ENCODE data around the gene DOCK3.

The DOCK3 gene, protein sequence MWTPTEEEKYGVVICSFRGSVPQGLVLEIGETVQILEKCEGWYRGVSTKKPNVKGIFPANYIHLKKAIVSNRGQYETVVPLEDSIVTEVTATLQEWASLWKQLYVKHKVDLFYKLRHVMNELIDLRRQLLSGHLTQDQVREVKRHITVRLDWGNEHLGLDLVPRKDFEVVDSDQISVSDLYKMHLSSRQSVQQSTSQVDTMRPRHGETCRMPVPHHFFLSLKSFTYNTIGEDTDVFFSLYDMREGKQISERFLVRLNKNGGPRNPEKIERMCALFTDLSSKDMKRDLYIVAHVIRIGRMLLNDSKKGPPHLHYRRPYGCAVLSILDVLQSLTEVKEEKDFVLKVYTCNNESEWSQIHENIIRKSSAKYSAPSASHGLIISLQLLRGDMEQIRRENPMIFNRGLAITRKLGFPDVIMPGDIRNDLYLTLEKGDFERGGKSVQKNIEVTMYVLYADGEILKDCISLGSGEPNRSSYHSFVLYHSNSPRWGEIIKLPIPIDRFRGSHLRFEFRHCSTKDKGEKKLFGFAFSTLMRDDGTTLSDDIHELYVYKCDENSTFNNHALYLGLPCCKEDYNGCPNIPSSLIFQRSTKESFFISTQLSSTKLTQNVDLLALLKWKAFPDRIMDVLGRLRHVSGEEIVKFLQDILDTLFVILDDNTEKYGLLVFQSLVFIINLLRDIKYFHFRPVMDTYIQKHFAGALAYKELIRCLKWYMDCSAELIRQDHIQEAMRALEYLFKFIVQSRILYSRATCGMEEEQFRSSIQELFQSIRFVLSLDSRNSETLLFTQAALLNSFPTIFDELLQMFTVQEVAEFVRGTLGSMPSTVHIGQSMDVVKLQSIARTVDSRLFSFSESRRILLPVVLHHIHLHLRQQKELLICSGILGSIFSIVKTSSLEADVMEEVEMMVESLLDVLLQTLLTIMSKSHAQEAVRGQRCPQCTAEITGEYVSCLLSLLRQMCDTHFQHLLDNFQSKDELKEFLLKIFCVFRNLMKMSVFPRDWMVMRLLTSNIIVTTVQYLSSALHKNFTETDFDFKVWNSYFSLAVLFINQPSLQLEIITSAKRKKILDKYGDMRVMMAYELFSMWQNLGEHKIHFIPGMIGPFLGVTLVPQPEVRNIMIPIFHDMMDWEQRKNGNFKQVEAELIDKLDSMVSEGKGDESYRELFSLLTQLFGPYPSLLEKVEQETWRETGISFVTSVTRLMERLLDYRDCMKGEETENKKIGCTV (N-terminal part only)

DNA sequence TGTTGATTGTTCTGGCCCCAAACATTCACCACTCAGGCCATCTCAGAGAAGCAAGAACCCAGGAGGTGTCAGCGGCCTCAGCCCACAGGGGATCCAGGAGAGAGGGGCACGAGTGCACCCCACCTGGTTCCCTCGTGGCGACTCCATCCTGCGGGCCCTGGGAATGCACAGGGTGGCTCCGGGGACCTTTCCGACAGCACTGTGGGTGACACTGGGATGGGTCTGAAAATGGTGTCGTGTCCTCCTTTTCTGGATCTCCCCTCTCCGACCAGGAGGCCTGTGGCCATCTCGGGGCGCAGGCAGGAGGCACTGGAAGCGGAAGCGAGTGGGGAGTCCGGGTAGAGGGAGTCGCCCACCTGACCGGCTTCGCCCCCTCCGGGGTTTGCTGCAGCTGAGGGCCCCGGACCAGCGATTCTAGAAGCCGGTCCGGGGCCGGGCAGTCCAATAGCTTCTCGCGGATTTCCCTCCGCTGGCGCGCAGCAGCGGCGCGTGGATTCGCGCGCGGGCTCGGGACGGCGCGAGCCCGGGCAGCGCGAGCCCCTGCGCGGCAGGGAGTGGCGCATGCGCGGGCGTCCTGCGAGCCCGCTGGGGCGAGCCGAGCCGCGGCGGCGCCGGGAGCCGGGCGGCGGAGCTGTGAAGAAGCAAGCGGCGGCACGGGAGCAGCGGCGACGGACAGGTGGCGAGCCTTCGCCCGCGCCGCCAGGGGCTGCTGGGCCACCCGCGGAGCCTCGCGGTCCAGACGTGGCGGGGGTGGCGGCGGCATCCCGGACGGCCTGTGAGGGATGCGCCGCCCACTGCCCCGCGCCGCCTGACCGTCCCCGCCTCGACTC lies at the start of gene DOCK3:
TSS of gene DOCK3 (plus strand) at position 579 of the 830 bp plus-strand sequence. CDS start 337 bp downstream, outside the sequence.
- peak; percentile 32 to 49 for DNase-seq (ENCODE audit: low read depth in 1 of 2, low spot score in 1 of 2)

DNA sequence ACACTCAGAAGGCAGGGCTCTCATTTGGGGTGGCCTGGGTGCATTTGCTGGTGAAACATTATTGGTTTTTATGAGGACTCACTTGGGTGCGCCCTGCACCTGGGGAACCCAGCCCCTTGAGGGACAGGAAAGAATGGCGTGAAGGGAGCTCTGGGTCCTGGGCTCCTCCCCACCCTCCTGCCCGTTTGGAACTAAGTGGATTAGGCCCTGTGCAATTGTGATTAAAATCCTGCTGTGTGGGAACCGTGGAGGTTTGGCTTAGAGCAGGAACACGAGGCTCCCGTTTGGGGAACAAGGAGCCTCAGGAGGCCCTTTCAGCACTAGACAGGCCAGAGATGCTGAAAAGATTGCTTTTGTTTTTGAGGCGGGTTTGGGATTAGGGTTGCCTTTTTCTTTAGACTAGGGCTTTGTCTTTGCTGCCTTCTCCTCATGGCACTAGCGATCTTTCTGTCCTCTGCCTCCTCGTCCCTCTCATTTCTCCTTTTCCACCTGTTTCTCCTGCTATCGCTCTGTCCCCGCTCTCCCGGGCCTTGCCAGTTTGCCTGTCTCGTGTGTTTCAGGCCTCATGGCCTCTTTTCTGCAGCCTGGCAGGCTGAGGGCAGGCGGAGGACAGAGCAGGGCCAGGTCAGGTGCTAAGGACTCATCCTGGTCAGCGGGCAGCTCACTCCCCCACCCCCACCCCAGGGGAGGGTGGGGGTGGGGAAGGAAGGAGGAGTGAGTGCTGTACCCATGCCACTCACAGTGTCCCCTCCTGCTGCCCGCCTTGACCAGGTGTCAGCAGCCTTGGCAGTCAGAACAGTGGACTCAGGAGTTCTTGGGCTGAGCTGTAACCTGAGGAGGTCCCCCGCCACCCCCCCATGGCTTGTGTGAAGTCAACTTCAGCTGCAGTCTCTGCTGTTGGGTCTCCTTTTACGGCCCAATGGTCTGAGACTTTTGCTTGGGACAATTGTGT lies 49.2 kb upstream of the DOCK3 start:
- DNase-seq (ENCODE audit: low read depth in 1 of 2, low spot score in 1 of 2): no peak

DNA sequence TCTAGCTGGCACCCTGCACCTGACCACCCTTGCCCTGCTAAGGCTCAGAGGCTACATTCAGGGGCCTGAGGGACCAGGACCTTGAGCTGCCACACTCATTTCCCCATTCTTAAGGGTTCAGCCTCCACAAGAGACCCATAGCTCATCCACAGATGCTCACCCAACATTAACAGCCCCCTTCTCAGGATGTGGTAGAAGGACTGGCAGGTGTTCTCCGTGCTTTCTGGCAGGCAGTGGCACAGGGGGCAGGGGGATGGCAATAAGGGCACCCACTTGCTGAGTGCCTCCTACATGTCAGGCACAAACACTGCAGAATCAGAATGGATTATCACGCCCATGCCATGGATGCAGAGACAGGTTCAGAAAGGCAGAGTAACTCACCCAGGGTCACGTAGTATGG lies 48.3 kb upstream of the DOCK3 start:
- no peak for DNase-seq (ENCODE audit: low read depth in 1 of 2, low spot score in 1 of 2)

DNA sequence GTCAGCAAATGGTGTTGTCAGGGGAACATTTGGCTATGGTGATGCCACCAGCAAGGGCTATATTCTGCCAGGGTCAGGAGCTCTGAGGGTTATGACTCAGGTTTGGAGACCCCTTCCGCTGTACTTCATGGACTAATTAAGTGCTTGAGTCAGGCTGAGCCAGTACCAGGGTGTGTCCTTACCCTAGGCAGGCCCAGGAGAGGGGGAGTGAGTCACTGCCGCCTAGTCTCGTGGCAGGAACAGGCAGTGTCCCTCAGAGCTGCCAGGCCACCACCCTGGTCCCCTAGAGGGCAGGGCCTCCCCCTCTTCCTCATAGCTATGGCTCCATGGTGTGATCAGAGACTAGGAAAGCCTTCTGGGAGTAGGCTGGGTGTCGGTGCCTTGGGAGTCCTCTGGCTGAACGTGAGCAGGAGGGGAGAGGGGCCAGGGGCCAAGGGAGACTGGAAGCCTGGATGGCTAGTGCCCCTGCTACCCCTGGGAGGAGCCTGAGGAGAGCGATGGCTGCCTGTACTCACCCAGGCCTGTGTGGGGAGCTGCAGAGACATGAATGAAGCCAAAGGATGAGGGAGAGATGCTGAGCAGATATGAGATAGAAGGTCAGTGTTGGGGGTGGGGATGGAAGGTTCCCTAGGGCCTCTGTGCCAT lies 47.2 kb upstream of the DOCK3 start:
- DNase-seq (ENCODE audit: low read depth in 1 of 2, low spot score in 1 of 2): no peak

DNA sequence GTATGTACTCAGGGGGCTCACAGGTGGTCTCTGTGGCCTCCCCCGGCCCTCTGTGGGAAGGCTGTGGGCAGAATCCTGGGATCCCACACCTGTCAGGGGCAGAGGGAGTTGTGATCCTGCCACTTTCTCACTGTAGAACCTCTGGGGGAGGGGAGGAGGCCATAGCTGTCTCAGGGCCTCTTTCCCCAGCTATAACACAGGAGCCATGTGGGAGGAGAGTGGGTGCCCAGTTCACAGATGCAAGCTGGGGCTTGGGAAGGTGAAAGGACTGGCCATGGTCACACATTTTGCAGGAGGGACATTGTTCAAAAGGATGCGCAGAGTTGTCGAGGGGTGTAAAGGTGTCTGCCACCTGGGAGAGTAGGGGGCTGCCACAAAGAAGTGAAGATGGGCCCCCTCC lies 46.1 kb upstream of the DOCK3 start:
- DNase-seq (ENCODE audit: low read depth in 1 of 2, low spot score in 1 of 2): no peak

DNA sequence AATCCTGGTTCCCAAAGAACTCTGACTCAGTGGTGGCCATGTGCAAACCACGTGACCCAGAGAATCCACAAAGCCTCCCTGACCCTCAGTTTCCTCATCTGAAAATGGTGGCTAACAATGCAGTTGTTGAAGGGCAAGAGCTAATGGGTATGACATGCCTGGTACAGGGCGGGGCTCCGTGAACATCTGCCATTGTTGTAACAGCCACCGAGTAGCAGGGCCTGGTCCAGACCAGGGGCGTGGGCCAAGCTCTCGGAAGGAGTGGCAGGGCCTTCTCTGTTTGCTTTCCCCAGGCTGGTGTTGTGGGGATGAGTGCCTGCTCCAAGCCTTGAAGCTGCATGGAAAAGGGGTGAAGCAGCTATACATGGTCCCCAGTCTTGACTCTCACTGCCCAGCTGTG lies 44.3 kb upstream of the DOCK3 start:
- no peak for DNase-seq (ENCODE audit: low read depth in 1 of 2, low spot score in 1 of 2)

DNA sequence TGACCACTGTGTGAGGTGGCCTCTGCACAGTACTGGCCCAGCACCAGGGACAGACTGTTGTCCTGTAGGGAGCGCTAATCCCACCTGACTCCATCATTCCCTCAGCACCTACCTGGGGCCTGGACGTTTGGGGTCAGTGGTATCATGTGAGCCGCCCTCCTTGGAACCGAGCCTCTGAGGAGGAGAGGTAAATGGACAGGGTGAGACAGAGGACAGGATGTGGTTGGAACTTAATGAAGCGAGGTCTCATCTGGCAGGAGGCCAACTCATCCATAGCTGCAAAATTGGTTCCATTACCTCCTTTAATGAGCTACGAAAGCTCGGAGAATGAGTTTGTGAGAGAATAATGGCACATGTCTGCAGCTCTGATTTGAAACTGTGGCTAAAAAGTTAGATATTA lies 43.9 kb upstream of the DOCK3 start:
- DNase-seq (ENCODE audit: low read depth in 1 of 2, low spot score in 1 of 2): no peak

DNA sequence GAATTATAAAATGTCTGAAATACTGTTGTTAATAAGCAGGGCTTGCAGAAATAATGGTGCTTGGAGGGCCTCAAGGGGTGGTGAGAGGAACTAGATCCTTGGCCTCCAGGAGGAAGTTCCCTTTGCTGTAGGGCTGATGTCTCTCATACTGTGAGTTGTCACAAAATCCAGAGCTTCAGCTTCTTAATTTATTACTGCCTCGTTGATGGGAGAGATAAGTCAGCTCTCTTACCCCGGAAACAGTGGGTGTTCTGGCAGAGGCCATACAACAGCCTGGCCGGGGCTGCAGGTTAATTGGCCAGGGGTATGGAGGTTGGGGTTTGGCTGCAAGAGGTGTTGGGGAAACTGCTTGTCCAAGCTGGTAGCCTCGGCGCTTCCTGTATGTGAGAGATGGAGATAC lies 42.3 kb upstream of the DOCK3 start:
- no peak for DNase-seq (ENCODE audit: low read depth in 1 of 2, low spot score in 1 of 2)

DNA sequence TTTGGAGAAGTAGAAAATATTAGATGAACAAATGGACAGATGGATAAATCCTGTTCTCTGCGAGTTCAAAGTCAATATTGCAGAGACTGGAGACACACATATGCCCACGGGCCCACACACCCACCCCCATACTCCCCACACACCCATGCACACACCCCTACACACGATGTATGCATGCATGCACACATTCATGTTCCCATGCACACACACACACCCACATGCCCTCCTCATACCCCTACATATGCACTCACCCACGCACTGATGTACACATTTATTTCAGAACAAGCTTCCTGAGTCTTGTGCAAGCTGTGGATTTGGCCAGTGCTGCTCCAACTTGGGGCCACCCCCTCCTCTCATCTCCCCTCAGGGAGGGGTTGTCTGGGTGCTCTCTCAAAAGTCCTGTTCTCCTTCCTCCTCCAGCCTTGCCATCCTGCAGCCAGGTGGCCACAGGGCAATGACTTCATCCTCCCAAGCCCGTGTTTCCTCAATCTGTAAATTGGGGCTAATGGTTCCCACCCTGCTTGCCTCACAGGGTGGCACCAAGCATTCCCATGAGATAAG lies 41.4 kb upstream of the DOCK3 start:
- no peak for DNase-seq (ENCODE audit: low read depth in 1 of 2, low spot score in 1 of 2)

DNA sequence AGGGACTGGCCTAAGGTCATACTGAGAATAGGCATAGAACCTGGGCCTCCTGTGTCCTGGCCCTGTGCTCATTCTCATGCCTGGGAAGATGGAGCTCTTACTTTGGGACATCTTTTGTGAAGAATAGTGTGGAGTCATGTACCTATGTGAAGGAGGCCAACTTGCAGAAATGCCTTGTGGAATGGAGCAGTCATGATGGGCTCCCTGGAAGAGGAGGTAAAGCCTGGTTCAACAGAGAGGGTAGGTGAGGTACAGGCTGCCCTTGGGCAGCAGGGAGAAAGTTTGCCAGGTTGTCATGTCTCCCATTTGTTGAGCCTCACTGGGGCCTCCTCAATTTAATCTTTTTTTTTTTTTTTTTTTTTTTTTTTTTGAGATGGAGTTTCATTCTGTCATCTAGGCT lies 39.7 kb upstream of the DOCK3 start:
- DNase-seq (ENCODE audit: low read depth in 1 of 2, low spot score in 1 of 2): no peak

DNA sequence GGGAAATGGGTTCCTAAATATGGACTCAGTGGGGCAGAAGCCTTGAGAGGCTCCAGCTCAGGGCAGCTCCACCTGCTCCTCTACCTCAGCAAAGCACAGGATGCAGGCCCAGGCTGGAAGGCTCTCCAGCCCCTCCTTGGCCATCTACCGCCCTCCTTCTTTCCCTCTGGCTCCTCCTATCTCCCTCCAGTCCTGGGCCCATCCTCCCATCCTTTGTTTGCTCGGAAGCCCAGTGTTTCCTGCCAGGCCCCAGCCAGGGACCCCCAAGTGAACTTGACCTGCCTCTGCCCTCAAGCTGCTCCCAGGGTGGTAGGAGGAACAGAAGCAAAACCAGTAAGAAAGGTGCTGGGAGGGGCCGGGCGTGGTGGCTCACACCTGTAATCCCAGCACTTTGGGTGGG lies 37.7 kb upstream of the DOCK3 start:
- DNase-seq (ENCODE audit: low read depth in 1 of 2, low spot score in 1 of 2): no peak

DNA sequence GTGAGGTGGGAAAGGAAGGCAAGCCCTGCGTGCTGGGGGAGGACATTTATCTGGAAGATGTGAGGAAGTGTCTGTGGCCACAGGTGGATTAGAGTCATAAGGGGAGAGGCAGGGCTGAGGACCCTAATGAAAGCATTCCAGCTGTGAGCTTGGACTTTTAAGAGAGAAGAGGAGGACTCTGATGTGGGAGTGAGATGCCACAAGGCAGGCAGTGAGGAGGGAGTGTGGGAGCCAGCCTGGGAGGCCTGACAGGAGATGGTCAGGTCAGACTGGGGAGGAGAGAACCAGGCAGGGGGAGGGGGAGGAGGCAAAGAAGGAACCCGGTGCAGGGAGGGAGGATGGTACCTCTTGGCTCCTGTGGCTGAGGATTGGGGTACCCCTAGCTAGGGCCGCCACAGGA lies 36.8 kb upstream of the DOCK3 start:
- DNase-seq (ENCODE audit: low read depth in 1 of 2, low spot score in 1 of 2): no peak

DNA sequence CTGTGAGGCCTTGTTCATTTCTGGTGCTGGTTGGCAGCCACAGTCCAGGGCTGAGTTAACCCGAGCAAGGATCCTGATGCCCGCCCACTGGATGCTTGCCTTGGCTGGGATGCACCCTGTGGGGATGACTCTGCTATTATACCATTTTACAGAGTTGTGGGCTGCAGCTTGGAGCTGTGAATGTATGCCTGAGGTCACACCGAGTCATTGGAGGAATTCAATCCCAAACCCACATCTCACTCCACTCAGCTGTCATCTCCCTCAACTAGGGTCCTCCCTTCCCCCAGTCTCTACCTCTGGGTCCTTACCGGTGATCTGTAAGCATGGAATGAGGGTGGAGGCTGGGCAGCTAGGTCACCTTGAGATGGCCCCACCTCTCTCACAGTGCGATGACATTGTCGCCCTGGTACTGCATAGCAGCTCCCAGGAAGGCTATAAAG lies 35.7 kb upstream of the DOCK3 start:
- no peak for DNase-seq (ENCODE audit: low read depth in 1 of 2, low spot score in 1 of 2)

DNA sequence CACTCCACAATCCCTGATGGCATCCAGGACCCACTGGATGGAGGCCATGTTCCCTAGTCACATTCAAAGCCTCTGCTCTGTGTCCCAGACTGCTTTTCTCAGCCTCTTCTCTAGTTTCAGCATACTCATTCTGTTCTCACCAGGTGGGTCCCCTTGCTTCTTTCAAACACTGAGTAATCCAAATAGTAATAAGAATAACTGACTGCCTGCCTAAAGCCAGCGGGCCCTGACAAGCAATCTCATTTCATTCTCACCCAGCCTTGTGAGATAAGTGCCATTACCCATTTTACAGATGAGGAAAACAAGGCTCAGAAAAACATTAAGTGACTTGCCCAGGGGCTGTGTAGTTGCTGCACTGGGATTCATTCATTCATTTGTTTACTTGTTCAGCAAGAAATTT lies 32.3 kb upstream of the DOCK3 start:
- DNase-seq (ENCODE audit: low read depth in 1 of 2, low spot score in 1 of 2): no peak

DNA sequence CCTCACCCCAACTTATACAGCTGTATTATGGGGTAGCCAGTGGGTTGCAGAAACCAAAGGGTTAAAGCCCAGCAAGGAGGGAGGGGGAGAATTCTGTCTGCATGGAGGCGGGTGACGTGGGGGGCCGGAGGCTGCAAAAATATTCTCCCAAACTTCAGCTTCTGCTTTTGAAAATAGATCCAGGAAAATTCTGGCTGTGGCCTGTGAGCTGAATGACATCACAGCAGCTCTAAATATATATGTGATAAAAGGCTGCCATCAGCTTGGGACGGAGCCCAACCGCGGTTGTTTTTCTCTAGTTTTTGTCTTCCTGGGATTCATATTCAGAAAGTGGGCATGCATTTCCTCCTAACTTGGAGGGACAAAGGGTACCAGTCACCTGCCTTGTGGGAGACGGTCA lies 30.2 kb upstream of the DOCK3 start:
- DNase-seq (ENCODE audit: low read depth in 1 of 2, low spot score in 1 of 2): no peak

DNA sequence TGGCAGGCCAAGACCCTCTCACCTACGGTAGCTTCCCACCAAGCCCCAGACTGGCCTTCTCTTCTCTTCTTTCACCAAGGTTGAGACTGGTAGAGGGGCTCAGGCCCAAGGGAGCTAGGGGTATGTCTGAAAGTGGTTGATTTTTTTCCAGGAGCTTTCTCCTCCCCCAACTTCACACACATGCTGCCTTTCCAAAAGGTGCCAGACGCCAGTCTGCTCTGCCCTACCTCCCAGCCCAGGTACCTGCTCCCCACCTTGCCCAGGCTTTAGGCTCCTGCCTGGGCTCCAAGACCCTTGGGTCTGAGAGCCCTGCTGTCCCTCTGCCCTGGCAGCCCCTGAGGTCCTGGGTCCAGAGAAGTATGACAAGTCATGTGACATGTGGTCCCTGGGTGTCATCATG lies 29.3 kb upstream of the DOCK3 start:
- no peak for DNase-seq (ENCODE audit: low read depth in 1 of 2, low spot score in 1 of 2)

DNA sequence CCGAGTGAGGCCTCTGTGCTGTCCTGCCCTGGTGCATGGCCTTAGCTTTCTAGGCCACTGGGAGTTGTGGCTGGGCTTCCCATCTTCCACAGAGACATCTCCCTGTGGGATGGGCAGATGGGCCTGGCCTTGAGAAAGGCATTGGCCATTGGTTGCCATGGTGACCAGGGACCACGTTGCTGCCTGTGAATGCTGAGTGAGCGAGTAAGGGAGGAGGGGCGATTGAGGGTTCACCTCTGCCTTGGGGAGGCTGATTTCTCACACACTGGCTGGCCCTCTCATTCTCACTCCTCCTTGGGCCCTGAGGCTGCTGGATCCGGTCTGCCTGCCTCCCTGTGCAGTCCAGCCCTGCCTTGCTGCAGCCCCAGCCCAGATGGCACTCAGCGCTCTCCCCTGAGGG lies 26.4 kb upstream of the DOCK3 start:
- no peak for DNase-seq (ENCODE audit: low read depth in 1 of 2, low spot score in 1 of 2)

DNA sequence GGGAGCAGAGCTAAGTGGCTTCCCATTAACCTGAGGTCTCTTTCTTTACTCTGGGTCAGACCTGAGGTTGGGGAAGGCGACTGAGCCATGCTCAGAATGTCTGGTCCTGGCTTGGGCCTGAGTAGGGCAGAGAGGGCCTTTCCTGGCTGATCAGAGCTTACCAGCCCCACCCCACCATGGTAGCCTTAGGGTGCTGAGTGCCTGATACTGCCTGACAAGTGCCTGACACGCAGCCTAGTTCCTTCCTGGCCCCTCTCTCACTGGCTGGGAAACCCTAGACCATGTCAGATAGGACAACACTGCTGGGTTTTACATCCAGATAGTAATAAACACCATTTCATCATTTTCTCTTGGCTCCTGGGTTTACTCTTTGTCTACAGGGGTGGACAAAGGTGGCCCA lies 25.8 kb upstream of the DOCK3 start:
- no peak for DNase-seq (ENCODE audit: low read depth in 1 of 2, low spot score in 1 of 2)

DNA sequence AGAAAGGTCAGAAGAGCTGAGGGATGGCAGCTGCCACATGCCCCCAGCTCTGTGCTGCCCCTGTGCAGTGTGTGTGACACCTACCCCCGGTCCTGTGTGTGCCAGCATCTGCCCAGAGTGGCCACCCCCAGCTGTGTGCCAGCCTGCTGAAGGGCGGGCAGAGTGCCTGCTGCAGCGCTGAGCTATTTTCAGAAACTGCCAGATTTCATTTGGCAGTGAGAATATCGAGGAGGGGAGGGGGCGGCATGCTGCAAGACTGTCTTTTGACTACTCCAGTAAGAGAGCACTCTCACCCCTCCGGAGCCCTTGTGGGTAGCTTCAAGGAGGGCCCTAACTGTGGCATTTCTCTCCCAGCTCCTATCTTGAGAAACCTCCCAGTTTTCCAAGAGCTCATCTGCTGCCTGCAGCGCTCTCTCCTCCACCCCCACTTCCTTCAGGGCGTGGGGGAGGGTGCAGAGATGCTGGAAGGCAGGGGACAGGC lies 25.2 kb upstream of the DOCK3 start:
- DNase-seq (ENCODE audit: low read depth in 1 of 2, low spot score in 1 of 2): no peak

All from stimulated activated CD4-positive, alpha-beta T cell treated with anti-CD3 and anti-CD28 coated beads, Interleukin-15, amount 100 ng/mL, for 1 hour (primary cell).